GM21825 (cell line): ENCODE results near the gene TLE3.

Source experiments
- ATAC-seq: cut with Tn5 transposase; IDR thresholded peaks from one replicate; pipeline ENCODE4 v1.9.1; 2021; ENCODE audit warnings: mild to moderate bottlenecking, moderate library complexity; ENCODE audit not compliant: unreplicated experiment

TLE3 gene

GRCh38 chr15:70014860-70015490, 82.7 kb downstream of the TLE3 start:
- peak; percentile 69 for ATAC-seq

- ATAC-seq = no peak
These were observed 83.4 kb downstream of the TLE3 start for GRCh38 chr15:70014331-70014730.

GRCh38 chr15:70013656-70014313, 83.9 kb downstream of the TLE3 start:
- no peak for ATAC-seq

GRCh38 chr15:70012895-70013294, 84.8 kb downstream of the TLE3 start:
- ATAC-seq = no peak

GRCh38 chr15:70008697-70009290, 88.9 kb downstream of the TLE3 start:
- ATAC-seq = no peak

GRCh38 chr15:70006259-70007147, 91.2 kb downstream of the TLE3 start:
- ATAC-seq = no peak

GRCh38 chr15:70004826-70005225, 92.9 kb downstream of the TLE3 start:
- ATAC-seq = no peak

- no peak for ATAC-seq
These were observed 94.8 kb downstream of the TLE3 start for GRCh38 chr15:70002897-70003296.

- no peak for ATAC-seq
These were observed 95.9 kb downstream of the TLE3 start for GRCh38 chr15:70001859-70002258.

GRCh38 chr15:69999392-70000085, 98.2 kb downstream of the TLE3 start:
- no peak for ATAC-seq

GRCh38 chr15:69998541-69999391, 99.0 kb downstream of the TLE3 start:
- no peak for ATAC-seq

- ATAC-seq = no peak
These were observed 99.9 kb downstream of the TLE3 start for GRCh38 chr15:69997813-69998212.
